Keratinocyte (primary cell): ENCODE results near the gene WASHC2C. TPM values are rescaled to one million over a fixed set of nuclear protein-coding genes. Genes with fewer than 3 reads are reported as not detected.
"Not testable (repeated sequence)": the region's sequence is repeated elsewhere in the genome, so short reads cannot be mapped to it uniquely, and the experiment has no call there.

Source experiments
- DNase-seq: peaks from one replicate; pipeline ENCODE4 v3.0.0-alpha.2; 2011; ENCODE audit warnings: low read depth, missing footprints, low spot score
- FAIRE-seq: peaks from 2 replicates; lab custom pipeline; 2011; peaks lifted over from hg19 to GRCh38; lab: Jason Lieb, UNC
- H2AFZ ChIP-seq: 2 replicates; pipeline ENCODE4 v1.6.0; 2012; ENCODE audit warnings: low read length, control low read depth, inconsistent platforms; ENCODE audit not compliant: control insufficient read depth
- H3K27ac ChIP-seq: 2 replicates; pipeline ENCODE4 v1.5.1; 2011; ENCODE audit warnings: low read length; ENCODE audit not compliant: control insufficient read depth, insufficient read depth
- H3K27me3 ChIP-seq: 3 replicates; pipeline ENCODE4 v1.6.0; 2011; ENCODE audit warnings: low read length; ENCODE audit not compliant: control insufficient read depth, insufficient read depth; ENCODE audit errors: extremely low read depth
- H3K36me3 ChIP-seq, 2 experiments: 2 replicates in 1 of 2; 3 replicates in 1 of 2; pipeline ENCODE4 v1.5.1; 2011; ENCODE audit warnings: low read length in 2 of 2, mild to moderate bottlenecking in 1 of 2; ENCODE audit not compliant: control insufficient read depth in 2 of 2, insufficient read depth in 2 of 2; ENCODE audit errors: extremely low read depth in 1 of 2
- H3K4me1 ChIP-seq: 3 replicates; pipeline ENCODE4 v1.5.1; 2011; ENCODE audit warnings: low read length; ENCODE audit not compliant: control insufficient read depth, insufficient read depth; ENCODE audit errors: extremely low read depth
- H3K4me2 ChIP-seq: 3 replicates; pipeline ENCODE4 v1.6.0; 2011; ENCODE audit warnings: low read depth, low read length; ENCODE audit not compliant: control insufficient read depth, insufficient read depth; ENCODE audit errors: extremely low read depth
- H3K4me3 ChIP-seq, 3 experiments: fragments of 200-600 bp in 1 of 3; sonication (generic) in 1 of 3; 2 replicates in 2 of 3; 3 replicates in 1 of 3; pipeline ENCODE4 v1.5.1; 2011 to 2016; ENCODE audit warnings: low read length in 3 of 3, mild to moderate bottlenecking in 3 of 3, control low read depth in 2 of 3, inconsistent platforms in 1 of 3, low read depth in 1 of 3, mixed read lengths in 1 of 3, mixed run types in 1 of 3, moderate library complexity in 1 of 3; ENCODE audit not compliant: control insufficient read depth in 2 of 3, insufficient read depth in 2 of 3; ENCODE audit errors: extremely low read depth in 1 of 3
- H3K79me2 ChIP-seq: 2 replicates; pipeline ENCODE4 v1.6.0; 2012; ENCODE audit warnings: low read length; ENCODE audit not compliant: control insufficient read depth, insufficient read depth
- H3K9ac ChIP-seq: 3 replicates; pipeline ENCODE4 v1.6.0; 2011; ENCODE audit warnings: low read length; ENCODE audit not compliant: control insufficient read depth, insufficient read depth; ENCODE audit errors: extremely low read depth
- H3K9me1 ChIP-seq: 3 replicates; pipeline ENCODE4 v1.6.0; 2011; ENCODE audit warnings: low read length; ENCODE audit not compliant: control insufficient read depth, insufficient read depth; ENCODE audit errors: extremely low read depth
- H3K9me3 ChIP-seq: 2 replicates; pipeline ENCODE4 v1.5.1; 2012; ENCODE audit warnings: low read depth, low read length; ENCODE audit not compliant: control insufficient read depth
- H4K20me1 ChIP-seq: 3 replicates; pipeline ENCODE4 v1.6.0; 2011; ENCODE audit warnings: low read length; ENCODE audit not compliant: control insufficient read depth, insufficient read depth; ENCODE audit errors: extremely low read depth
- dilution Hi-C: fragments of 300-500 bp; cut with MboI; formaldehyde crosslinking; loops from one replicate; pipeline ENCODE4 v1.7.0; 2020; ENCODE audit warnings: low sequenced_read_pairs; ENCODE audit not compliant: extremely low pct_ligation_motif_present
- polyA plus RNA-seq, 5 experiments: library from polyadenylated mRNA; depleted of rRNA in 3 of 5; stranded (reverse) in 3 of 5; stranded (forward) in 1 of 5; unstranded in 1 of 5; fragments of >200 nt; gene quantifications; 1 replicate in 1 of 5; 2 replicates in 3 of 5; 3 replicates in 1 of 5; pipeline versions ENCODE4 v1.2.1 to v1.2.3, GENCODE V29; 2011 to 2012; ENCODE audit warnings: missing spikeins in 2 of 5, low read depth in 1 of 5, low replicate concordance in 1 of 5

Gene WASHC2C
- polyA plus RNA-seq, 1 donor (not counting 4 experiments of a cell fraction or from before 2014, with no cell fraction given): 32.7 TPM

DNA sequence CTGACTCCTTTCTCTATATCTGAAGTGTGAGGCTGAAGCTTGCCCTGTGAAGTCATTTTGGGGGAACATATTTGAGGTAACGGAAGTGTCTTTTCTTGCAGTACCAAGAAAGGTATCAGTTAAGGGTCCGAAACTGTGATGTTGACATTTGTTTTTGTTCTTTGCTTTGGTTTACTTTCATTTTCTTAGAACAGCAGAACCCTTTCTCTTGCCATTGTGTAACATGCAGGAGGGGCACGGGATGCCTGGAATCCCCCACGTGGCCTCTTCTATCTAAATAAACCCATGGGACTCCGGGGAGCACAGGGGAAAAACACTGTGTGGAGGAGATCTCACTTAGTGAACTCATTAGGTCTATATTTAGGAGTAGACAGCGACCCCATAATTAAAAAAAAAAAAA is 34.6 kb downstream of the WASHC2C start:
- FAIRE-seq, H3K9me1 ChIP-seq, H2AFZ ChIP-seq, H3K27me3 ChIP-seq, H4K20me1 ChIP-seq, H3K4me2 ChIP-seq, H3K79me2 ChIP-seq, H3K9ac ChIP-seq, H3K27ac ChIP-seq, dilution Hi-C loops, H3K36me3 ChIP-seq, H3K4me1 ChIP-seq, H3K9me3 ChIP-seq, H3K4me3 ChIP-seq, DNase-seq: not testable (repeated sequence)

DNA sequence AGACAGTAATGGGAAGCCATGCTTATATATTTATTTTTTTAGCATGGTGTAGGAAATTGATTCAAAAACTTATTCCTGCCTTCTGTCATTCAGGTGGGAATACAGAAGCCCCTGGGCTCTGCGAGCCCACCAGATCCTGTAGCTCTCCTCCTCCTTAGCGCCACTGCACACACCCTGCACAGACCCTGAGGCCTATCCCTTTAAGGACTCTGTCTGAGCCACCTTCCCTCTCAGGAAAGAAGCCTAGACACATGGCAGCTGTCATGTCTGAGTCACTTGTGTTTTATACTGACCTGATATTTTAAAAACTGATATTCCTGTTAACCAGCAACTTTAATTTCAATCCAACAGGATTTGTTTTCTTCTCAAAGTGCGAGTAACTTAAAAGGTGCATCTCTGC is 36.0 kb downstream of the WASHC2C start:
- FAIRE-seq, H3K4me1 ChIP-seq, H3K9ac ChIP-seq, H2AFZ ChIP-seq, DNase-seq, H3K4me3 ChIP-seq, H3K36me3 ChIP-seq, H3K79me2 ChIP-seq, H3K9me1 ChIP-seq, dilution Hi-C loops, H3K9me3 ChIP-seq, H3K27ac ChIP-seq, H3K27me3 ChIP-seq, H4K20me1 ChIP-seq, H3K4me2 ChIP-seq: not testable (repeated sequence)

DNA sequence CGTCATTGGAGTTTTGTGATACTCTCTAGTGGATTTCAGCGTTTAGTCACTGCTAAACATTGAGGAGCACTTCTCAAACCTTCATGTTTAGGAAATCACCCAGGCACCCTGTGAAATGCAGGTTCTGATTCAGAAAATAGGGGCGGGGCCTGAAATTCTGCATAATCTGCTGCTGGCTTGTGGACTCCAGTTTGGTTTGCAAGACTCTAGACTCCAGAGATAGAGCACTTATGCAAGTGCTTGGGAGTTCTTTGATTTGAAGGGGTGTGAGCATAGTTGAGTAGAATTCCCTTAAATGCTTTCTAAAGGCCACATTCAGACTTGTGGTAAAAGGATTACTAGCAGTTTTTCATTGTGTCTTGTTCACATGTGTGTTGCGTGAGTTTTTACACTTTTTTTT is 41.3 kb downstream of the WASHC2C start:
- H3K79me2 ChIP-seq, H3K4me1 ChIP-seq, DNase-seq, H3K4me3 ChIP-seq, H2AFZ ChIP-seq, H3K9me1 ChIP-seq, FAIRE-seq, H3K27me3 ChIP-seq, dilution Hi-C loops, H3K4me2 ChIP-seq, H3K9ac ChIP-seq, H3K9me3 ChIP-seq, H3K36me3 ChIP-seq, H3K27ac ChIP-seq, H4K20me1 ChIP-seq: not testable (repeated sequence)

DNA sequence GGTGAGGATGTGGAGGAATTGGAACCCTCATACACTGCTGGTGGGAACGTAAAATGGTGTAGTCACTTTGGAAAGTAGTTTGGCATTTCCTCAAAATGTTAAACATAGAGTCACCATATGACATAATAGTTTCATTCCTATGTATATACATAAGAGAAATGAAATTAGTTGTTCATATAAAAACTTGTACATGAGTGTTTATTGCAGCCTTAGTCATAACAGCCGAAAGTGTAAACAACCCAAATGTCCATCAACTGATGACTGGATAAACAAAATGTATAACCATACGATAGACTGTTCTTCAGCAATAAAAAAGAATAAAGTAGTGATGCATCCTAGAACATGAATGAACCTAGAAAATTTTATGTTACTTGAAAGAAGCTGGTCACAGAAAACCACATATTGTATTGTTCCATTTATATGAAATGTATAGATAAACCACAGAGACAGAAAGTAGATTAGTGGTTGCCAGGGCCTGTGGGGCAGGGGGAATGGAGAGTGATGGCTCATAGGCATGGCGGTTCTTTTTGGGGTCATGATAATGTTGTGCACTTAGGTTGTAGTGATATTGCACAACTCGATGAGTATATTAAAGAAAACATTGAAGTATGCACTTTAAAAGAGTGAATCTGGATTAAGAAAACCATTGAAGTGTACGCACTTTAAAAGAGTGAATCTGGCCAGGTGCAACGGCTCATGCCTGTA is 44.8 kb downstream of the WASHC2C start:
- H3K9me3 ChIP-seq, H3K4me1 ChIP-seq, DNase-seq, H3K79me2 ChIP-seq, dilution Hi-C loops, H4K20me1 ChIP-seq, H3K9me1 ChIP-seq, H3K36me3 ChIP-seq, H3K9ac ChIP-seq, H3K27me3 ChIP-seq, H3K4me3 ChIP-seq, FAIRE-seq, H3K27ac ChIP-seq, H2AFZ ChIP-seq, H3K4me2 ChIP-seq: not testable (repeated sequence)

DNA sequence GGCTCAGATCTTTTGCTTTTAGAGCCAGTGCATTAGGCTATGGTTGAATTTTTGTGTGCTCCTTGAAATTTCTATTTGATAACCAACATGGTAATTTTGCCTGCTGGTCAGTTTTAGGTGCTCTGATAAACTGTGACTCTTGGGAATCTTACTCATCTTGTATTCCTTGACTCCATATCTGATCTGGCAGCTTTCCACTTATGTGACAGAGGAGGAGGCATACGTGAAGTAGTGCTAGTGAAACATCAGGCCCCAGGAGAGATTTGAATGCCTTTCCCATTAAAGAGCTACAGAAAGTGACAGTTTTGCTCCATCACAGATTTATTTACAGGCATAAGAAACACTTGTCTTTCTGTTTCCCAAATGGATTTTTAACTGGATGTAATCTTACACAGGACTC is 59.2 kb downstream of the WASHC2C start:
- H3K27me3 ChIP-seq, H3K27ac ChIP-seq, H2AFZ ChIP-seq, DNase-seq, H3K79me2 ChIP-seq, H3K9ac ChIP-seq, H3K4me1 ChIP-seq, H3K4me3 ChIP-seq, H4K20me1 ChIP-seq, H3K9me3 ChIP-seq, dilution Hi-C loops, H3K4me2 ChIP-seq, H3K36me3 ChIP-seq, H3K9me1 ChIP-seq, FAIRE-seq: not testable (repeated sequence)
